Hematopoietic multipotent progenitor cell treated with erythropoietin and hydrocortisone succinate and interleukin-3 and kit ligand, for 6 days (in vitro differentiated cells): ENCODE data around the gene SRGAP2B.
"Not testable (repeated sequence)": the region's sequence is repeated elsewhere in the genome, so short reads cannot be mapped to it uniquely, and the experiment has no call there.

Source experiments
- DNase-seq: peaks from one replicate; pipeline ENCODE4 v3.0.0-alpha.2; 2015

SRGAP2B gene

DNA sequence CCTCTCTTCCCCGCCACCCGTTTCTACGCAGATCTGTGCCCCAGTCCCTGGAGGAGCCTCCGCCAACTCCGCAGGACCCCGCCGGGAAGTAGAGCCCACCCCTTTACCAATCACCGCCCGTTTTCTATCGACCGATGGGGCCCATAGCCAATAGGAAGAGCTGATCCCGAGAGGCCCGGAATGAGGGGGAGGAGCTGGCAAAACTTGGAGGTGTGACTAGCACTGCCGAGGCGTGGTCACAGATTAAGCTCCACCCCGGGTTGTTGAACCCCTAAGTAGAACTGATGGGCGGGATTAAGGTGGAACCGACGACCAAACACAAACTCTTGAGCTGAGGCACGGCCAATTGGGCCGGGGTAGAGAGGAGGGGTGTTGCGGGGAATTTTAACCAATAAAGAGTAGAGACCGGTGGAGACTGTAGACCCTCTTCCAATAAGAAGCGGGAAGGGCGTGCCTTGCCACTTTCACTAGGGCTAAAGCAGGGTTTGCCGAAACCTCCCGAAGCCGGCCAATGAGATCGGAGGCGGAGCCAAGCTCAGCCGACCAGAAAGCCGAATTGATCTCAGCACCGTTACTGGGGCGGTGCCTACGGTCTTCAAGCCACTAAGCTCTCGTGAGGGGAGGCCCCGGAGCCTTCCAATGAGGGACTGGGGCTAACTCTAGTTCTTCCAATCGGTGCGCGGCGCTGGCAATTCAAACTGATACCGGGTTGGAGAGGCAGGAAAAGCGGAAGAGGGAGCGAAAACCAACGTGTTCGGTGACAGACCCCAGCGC is at the start of gene SRGAP2B, which contains the start of gene FAM72D:
SRGAP2B (minus strand) TSS at position 45 of the 774 bp plus-strand sequence. CDS start 2,427 bp downstream, outside the sequence.
FAM72D (plus strand) TSS at position 691 of the 774 bp plus-strand sequence. CDS start 874 bp downstream, outside the sequence.
- not testable (repeated sequence) for DNase-seq

DNA sequence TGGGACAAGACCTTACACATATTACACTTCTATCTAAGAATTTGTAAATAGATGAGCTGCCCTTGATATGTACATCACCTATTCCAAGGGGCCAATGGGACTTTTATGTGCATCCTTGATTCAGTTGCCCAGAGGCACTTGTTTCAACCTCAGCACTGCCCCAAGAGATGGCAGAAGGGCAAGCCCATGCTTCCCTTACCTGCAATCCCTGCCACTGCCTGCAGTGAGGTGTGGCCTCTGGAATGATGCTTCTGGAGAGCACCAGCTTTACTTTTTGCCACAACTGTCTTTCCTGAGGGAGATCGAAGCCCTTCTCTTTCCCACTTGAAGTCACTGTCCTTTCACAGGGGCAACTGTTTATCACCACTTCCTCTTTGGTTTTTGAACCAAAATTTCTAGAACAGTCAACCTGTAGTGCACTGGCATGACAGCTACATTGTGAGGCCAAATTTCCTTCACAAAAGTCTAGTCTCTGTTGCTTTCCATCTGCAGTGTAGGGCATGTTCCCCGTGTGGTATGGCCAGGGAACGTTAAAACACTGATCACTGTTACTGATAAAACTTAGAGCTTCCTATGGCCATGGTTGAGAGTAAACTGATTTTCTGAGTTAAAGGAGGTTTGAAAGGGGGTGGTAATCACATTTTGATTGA is 49.3 kb upstream of the SRGAP2B start:
- DNase-seq = not testable (repeated sequence)

DNA sequence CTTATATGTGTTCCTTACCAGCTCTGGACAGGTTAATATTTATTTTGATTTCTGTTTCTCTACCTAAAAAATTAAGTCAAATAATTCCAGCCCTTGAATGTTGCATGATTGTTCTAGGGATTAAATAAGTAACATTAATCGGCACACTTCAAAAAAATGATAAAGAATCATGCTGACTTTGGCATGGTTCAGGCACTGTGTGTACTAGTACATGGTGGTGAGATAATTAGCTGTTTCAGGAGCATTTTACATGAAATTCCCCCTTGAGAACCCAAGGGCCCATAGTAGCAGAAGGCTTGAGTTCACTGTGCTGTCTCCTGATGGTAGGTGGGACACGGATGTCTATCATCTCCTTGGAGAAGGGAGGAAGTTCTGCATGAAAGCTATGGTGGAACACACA is 45.4 kb upstream of the SRGAP2B start:
- DNase-seq = not testable (repeated sequence)

DNA sequence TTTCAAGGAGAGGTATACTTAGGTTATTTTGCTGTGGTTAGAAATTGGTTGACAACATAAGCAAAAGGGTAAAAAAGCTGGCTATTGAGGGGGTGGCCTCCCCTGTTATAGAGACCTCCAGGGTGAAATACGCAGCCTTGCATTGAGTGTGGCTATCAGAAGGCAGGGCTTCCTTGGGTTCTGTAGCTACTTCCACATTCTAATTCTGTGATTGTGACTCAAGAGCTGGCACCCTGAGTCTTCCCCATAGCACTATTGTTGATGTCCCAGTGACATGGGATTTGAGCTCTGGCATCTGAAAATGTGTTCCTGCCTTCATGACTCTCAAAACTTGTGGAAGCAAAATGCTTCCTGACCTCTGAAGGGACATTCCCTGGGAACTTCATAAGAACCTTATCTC is 39.3 kb upstream of the SRGAP2B start:
- DNase-seq = not testable (repeated sequence)

DNA sequence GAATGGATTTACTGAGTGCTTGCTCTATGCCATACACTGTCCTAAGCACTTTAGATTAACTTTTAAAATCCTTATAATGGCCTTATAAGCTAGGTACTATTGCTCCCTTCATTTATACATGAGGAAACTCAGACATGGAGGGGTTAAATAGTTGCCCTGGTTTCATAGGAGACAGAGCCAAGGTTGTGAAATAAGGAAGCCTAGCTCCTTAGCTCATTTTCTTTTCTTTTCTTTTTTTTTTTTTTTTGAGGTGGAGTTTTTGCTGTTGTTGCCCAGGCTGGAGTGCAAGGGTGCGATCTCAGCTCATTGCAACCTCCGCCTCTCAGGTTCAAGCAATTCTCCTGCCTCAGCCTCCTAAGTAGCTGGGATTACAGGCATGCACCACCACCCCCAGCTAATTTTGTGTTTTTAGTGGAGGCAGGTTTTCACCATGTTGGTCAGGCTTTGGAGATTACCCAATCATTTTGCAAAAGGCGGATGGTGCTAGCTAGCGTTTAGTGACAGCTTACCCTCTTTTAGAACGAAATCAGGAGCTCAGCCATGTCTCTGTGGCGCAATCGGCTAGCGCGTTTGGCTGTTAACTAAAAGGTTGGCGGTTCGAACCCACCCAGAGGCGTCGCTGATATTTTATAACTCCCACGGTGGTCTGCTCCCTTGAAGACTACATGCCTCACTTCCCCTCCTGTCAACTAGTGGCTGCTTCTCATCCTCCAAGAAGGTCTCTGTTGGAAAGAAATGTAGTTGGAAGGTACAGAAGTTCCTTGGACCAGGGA is 33.8 kb upstream of the SRGAP2B start:
- DNase-seq = peak; percentile 1

DNA sequence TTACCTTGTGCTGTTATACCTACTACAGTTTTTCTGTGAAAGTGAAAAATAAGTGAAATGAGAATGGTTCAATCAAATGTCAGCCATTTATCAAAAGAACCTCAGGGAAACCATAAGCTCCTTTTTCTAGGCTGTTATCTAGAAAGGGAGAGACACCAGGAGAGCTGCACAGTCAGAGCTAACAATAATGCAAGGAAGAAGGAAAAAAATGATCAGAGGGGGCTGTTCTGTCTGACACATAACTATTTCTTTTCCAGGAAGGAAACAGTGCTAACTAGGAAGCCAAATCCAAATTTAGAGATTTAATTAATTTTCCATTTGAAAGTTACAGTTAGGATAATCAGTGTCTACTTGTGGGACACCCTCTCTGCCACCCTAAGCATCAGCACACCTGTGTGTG is 32.0 kb upstream of the SRGAP2B start:
- not testable (repeated sequence) for DNase-seq

DNA sequence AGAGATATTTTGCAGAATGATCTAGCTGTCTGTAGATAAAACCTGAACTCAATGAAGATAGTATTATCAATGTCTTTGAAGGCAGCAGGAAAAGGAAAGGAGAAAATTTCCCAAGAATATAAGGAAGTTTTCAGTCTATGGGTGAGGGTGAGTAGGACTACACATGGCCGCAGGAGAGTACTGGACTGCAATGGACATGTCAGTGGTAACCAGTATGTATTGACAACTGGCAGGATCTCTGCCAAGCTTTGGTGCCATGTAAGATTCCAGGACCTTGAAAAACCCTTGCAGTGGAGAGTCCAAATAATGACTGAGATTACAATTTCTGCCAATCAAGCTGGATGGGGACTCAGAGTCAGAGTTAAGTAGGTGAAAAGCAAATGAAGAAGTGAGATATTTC is 30.0 kb upstream of the SRGAP2B start:
- not testable (repeated sequence) for DNase-seq

DNA sequence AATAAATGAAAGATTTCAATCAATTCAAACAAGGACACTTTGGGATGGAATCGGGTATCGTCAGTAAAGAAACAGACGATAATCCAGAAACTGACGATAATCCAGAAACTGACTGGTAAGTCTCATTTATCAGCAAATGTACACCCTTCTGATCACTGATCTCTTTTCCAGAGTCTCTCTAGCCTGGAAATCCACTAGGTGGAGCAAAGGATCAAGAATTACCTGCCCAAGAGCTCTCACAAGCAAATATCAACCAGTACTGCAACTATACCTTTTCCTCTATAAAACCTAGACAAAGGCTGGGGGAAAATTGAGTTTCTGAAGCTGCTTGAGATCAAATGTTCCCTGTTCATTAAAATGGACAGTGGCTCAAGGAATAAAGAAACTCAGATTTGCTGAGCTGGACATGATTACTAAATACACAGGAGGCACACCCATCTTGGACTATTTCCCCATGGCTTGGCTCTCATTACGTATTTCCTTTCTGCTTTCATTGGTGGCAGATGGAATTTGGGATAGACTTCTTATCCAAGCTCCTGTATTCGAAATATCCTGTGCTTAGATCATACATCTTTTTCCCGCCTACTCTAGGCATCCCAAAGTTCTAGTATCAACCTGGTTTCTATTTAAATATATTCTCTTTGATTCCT is 29.0 kb upstream of the SRGAP2B start:
- DNase-seq = not testable (repeated sequence)

DNA sequence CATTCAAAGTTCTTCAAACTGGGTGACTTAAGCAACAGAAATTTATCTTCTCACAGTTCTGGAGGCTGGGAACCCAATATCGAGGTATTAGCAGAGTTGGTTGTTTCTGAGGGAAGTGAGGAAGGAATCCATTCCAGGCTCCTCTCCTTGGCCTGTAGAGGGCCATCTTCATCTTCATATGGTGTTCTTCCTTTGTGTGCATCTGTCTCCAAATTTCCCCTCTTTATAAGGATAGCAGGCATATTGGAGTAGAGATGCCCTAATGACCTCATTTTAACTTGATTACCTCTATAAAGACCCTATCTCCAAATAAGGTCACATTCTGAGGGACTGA is 27.9 kb upstream of the SRGAP2B start:
- not testable (repeated sequence) for DNase-seq

DNA sequence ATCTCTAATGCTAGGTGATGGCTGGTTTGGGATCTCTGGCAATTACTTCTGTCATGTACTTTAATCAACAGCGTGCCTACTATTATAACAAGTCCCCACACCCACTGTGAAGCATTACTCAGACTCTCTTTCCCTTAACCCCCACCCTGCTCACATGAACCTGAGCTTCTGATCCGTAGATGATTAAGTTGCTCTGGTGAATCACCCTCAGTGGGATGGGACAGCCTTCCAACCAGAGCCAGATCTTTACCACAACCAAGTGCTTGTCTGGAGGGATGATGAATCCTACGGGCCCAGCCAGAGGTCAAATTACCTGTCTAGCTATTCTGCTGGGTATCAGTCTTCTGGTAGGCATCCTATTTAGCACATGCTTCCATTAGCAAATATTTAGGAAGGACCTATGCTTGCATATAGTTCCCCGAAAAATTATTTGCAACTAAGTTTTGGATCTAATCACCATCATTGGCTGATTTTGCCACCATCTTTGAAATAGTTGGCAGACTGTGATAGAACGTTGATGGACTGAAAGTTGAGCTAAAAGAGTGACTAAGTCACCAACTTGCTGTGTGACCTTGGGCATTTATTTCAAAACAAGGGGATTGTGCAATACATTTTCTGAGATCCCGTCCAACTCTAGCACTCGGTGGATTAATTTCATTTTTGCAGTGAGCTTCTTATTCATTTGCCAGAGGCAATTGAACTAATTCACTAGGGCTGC is 27.4 kb upstream of the SRGAP2B start:
- DNase-seq = not testable (repeated sequence)

DNA sequence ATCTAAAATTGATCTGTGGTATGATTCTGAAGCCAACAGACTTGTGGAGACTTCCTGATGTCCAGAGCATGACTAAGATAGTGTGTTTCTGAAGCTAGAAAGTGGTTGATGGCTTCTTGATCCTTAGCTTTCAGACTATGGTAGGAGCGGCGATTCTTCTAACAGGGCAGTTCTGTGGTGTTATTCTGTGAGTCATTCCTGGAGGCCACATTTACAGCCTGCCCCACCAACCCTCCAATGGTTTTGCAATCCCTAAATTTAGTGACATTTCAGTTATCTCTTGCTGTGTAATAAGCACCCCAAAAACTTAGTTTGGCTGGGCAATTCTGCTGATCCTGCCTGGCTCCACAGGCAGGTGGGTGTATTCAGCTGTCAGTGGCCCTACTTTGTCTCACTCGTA is 24.7 kb upstream of the SRGAP2B start:
- DNase-seq = not testable (repeated sequence)

DNA sequence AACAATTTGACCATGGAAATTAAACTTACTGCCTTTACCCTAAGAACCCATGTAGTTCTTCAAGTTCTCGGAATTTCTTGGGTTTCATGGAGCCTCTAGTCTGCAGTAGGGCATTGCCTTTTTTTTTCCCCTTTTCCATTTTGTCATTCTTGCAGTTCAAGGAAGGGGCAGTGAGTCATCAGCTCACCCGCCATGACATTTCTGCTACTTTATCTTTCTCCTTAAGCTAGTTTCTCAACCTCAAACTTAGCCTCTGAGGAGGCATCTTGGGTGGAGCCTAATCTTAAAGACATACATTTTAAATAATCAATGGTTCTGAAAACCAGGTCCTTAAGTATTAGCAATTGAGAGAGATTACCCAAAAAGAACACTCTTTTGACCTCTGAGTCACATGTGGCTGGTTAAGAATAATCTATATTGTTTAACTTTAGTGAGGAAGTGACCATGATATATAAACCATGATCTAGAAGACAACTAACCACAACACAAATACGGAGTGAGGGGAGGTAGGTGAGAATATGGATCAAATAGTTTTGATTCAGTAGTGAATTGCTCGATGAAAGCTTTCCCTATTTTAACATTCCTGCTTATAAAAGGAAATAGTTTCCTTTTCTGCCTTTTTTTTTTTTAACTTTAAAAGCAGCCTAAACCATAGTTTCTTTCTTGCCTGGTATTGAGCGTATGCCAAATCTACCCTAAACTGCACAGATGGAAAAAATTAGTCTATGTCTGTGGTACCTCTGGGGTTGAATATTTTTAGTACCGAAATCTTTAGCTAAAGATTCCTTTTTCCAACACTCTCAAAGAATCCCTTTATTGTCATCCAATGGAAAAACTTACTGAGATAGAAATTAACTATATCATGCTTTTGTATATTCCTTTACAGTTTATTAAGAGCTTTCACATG is 20.7 kb upstream of the SRGAP2B start:
- DNase-seq = not testable (repeated sequence)

DNA sequence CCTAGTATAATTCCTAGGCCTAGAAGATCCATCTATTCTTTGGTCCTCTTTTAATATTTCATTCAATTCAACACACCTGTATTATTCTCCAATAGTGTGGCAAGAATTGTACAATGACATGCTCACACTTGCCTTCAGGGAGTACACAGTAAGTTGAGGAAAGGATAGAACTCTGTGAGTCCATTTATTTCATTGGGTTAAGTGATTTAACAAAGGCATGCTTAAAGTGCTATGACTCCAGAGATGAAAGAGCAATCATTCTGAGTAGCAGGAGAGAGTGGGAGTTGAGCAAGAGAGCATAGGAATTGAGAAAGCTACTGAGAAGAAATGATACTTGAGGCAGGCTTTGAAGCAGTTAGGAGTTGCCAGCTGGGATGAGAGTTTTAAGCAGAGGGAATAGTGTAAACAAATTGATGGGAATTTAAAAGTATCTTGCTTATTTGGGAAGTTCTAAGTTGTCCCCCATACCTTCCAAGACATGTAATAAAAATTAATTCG is 19.5 kb upstream of the SRGAP2B start:
- DNase-seq = not testable (repeated sequence)

DNA sequence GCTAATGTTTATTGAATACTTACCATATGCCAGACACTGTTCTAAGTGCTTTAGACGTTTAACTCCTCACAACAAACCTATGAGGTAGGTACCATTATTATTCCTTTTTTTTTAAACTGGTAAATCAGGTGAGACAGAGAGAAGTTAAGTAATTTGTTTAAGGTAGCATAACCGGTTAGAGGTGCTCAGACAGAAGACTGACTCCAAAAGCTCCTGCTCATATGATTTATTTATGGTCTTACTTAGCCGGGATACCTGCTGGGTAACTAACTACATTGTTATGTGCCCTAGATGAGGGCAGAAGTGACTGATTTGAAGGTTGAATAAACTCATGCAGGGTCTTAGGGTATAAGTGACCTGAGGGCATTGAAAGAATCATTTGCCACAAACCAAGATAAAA is 17.6 kb upstream of the SRGAP2B start:
- not testable (repeated sequence) for DNase-seq

DNA sequence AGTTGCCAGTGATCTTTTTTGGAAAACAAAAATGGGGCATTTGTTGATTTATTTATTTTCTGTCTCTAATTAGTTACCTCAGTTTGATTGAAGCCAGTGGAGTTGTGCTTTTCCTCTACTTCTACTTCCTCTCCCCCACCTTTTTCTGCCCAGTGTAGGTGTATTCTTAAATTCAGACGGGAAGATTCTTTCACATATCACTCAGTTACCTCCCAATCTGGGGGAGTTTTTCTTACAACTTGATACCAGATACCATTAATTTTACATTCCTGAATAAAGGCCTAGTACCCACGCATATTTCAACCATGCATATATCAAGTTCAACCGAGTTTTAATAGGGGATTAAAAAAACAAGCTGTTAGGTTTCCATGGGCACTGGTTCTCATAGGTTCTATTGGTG is 16.5 kb upstream of the SRGAP2B start:
- DNase-seq = not testable (repeated sequence)

DNA sequence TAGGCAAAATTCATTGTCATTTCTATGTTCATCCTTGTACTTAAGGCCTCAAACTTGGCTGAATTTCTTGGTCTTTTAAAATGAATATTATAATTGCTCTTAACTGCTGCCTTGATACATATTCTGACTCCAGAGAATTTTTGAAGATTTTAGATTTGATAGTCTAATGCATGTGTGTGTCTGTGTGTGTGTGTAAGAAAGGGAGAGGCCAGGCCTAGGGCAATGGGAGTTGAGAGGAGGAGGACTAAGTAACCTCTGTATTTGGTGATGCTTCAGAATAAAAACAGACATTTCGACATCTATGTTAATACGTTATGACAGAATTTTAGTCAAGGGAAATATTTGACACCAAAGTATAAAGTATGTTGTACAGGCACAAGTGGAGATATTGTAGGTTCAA is 8.2 kb upstream of the SRGAP2B start:
- DNase-seq = not testable (repeated sequence)

DNA sequence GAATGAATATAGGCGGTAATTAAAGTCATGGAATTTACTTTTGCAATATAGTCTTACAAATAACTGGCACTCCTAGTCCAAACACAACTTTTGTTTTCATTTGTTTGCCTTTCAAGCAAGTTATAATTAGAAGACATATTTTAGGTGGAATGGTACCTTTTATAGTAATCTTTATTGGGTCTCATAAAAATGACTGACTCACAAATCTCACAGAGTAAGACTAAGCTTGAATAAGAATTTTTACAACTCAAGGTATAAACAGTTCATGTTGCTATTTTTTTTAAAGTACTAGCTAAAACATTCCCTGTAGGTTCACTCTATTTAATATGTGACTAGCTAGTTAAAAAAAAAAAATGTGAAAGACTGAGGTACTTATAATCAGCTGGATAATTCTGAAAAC is 6.6 kb upstream of the SRGAP2B start:
- DNase-seq = not testable (repeated sequence)

DNA sequence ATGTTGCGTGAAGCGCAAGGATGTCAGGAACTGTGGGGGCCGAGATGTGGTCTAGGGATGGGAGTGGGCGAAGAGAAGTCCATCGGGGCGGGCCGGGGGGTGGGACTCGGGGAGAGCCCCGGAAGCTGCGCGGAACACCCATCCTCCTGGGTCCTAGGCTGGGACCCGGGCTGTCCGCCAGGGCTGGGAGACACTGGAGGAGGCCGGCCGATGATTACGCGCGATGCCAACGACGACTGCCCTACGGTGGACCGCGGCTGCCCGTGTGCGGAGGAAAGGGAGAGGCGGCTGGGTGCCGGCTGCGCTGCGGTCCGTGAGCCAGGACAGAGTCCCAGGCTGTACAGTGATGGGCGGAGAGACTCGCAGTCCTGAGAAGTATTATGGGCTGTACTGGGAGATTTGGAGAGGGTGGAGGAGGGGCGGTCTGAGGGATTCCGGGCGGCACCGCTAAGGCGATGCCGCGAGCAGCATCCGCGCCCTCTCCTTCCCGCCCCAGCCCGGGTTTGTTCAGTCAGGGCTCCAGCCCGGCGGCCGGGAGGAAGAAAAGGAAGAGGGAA is 395 bp downstream of the SRGAP2B start:
- DNase-seq = not testable (repeated sequence)

DNA sequence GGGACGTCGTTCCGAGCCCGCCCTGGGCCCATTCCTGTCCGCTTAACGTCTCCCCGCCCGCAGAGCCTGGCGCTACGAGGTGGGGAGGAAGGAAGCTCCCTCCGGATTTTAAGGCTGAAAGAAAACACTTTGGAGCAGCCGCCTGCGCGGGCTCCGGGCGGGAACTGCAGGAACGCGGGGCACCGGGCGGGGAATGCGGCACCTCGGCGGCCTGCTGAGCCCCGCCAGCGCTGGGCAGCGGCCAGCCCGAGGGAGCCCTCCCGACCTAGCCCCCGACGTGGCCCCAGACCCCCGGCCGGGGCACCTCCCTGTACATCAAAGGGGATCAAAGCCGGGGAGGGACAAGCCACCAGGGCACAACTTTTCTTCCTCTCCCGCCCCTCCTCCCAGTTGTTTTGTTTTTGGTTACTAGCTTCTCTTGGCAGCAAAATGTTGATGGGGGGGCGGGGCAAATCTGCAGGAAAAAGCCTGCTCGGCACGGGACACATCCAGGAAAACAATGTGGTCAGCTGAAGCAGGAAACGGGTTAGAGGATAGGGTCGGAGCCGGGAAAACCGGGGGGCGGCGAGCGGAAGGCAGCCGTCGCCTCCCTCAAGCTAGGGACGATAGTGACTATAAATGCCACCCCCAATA is 1.5 kb downstream of the SRGAP2B start:
- DNase-seq = peak; percentile 0
